Measurements from ENCODE around the gene ETAA1.

The ETAA1 gene

GRCh38 chr2:67397143-67397986, at the start of gene ETAA1:
Gene ETAA1 (plus strand): TSS chr2:67397333. CDS start chr2:67397449, 116 bp downstream.
- Histone ChIP-seq H3K4me1 (ENCODE audit: insufficient read depth, low read length) (peaks cover 22% of the 10 kb centered on the region; the same call in 1 of the 2 replicates), H3K9ac (ENCODE audit: low read depth, low read length) (peak within 1 kb of the TSS; percentile 99), H3K9me3 (ENCODE audit: control insufficient read depth, insufficient read depth, low read length) (no peaks in the 10 kb centered on the region), H3K36me3 (ENCODE audit: insufficient read depth, low read length) (no peaks in the 10 kb centered on the region)

GRCh38 chr2:67366832-67367412, 30.2 kb upstream of the ETAA1 start:
- H3K9me3 ChIP-seq (ENCODE audit: control insufficient read depth, insufficient read depth, low read length), result peaks cover 6% of the 10 kb centered on the region

GRCh38 chr2:67374481-67374880, 22.7 kb upstream of the ETAA1 start:
- Histone ChIP-seq H3K9ac (ENCODE audit: low read depth, low read length) (no peak overlapping the region), H3K9me3 (ENCODE audit: control insufficient read depth, insufficient read depth, low read length) (no peaks in the 10 kb centered on the region), H3K36me3 (ENCODE audit: insufficient read depth, low read length) (no peaks in the 10 kb centered on the region), H3K4me1 (ENCODE audit: insufficient read depth, low read length) (no peaks in the 10 kb centered on the region)

More at GRCh38 chr2:67366832-67367412, 30.2 kb upstream of the ETAA1 start:
- H3K9ac ChIP-seq (ENCODE audit: low read depth, low read length), result no peak overlapping the region
- no peaks in the 10 kb centered on the region for H3K4me1 ChIP-seq (ENCODE audit: insufficient read depth, low read length)
- H3K36me3 ChIP-seq (ENCODE audit: insufficient read depth, low read length), result no peaks in the 10 kb centered on the region

- Histone ChIP-seq H3K4me1 (ENCODE audit: insufficient read depth, low read length) (no peaks in the 10 kb centered on the region), H3K36me3 (ENCODE audit: insufficient read depth, low read length) (no peaks in the 10 kb centered on the region), H3K9me3 (ENCODE audit: control insufficient read depth, insufficient read depth, low read length) (no peaks in the 10 kb centered on the region), H3K9ac (ENCODE audit: low read depth, low read length) (no peak overlapping the region)
Measured at GRCh38 chr2:67374949-67375348, 22.2 kb upstream of the ETAA1 start.

GRCh38 chr2:67378555-67378954, 18.6 kb upstream of the ETAA1 start:
- Histone ChIP-seq H3K4me1 (ENCODE audit: insufficient read depth, low read length) (no peaks in the 10 kb centered on the region), H3K9me3 (ENCODE audit: control insufficient read depth, insufficient read depth, low read length) (no peaks in the 10 kb centered on the region), H3K9ac (ENCODE audit: low read depth, low read length) (no peak overlapping the region), H3K36me3 (ENCODE audit: insufficient read depth, low read length) (no peaks in the 10 kb centered on the region)

- no peaks in the 10 kb centered on the region for H3K4me1 ChIP-seq (ENCODE audit: insufficient read depth, low read length)
- no peak overlapping the region for H3K9ac ChIP-seq (ENCODE audit: low read depth, low read length)
- no peaks in the 10 kb centered on the region for H3K9me3 ChIP-seq (ENCODE audit: control insufficient read depth, insufficient read depth, low read length)
- no peaks in the 10 kb centered on the region for H3K36me3 ChIP-seq (ENCODE audit: insufficient read depth, low read length)
Measured at GRCh38 chr2:67379048-67379447, 18.1 kb upstream of the ETAA1 start.

- Histone ChIP-seq H3K9ac (ENCODE audit: low read depth, low read length) (no peak overlapping the region), H3K9me3 (ENCODE audit: control insufficient read depth, insufficient read depth, low read length) (peaks cover 3% of the 10 kb centered on the region; the same call in 1 of the 2 replicates), H3K4me1 (ENCODE audit: insufficient read depth, low read length) (peaks cover 10% of the 10 kb centered on the region; the same call in 1 of the 2 replicates), H3K36me3 (ENCODE audit: insufficient read depth, low read length) (no peaks in the 10 kb centered on the region)
Measured at GRCh38 chr2:67384123-67384822, 12.9 kb upstream of the ETAA1 start.

- H3K9me3 ChIP-seq (ENCODE audit: control insufficient read depth, insufficient read depth, low read length), result peaks cover 3% of the 10 kb centered on the region; the same call in 1 of the 2 replicates
- no peaks in the 10 kb centered on the region for H3K36me3 ChIP-seq (ENCODE audit: insufficient read depth, low read length)
- peaks cover 29% of the 10 kb centered on the region for H3K4me1 ChIP-seq (ENCODE audit: insufficient read depth, low read length)
- no peak overlapping the region for H3K9ac ChIP-seq (ENCODE audit: low read depth, low read length)
Measured at GRCh38 chr2:67388680-67389079, 8.5 kb upstream of the ETAA1 start.

- peaks cover 3% of the 10 kb centered on the region; the same call in 1 of the 2 replicates for H3K9me3 ChIP-seq (ENCODE audit: control insufficient read depth, insufficient read depth, low read length)
- no peak overlapping the region for H3K9ac ChIP-seq (ENCODE audit: low read depth, low read length)
- no peaks in the 10 kb centered on the region for H3K36me3 ChIP-seq (ENCODE audit: insufficient read depth, low read length)
- H3K4me1 ChIP-seq (ENCODE audit: insufficient read depth, low read length), result peaks cover 29% of the 10 kb centered on the region
Measured at GRCh38 chr2:67389286-67389685, 7.8 kb upstream of the ETAA1 start.

- H3K9ac ChIP-seq (ENCODE audit: low read depth, low read length), result no peak overlapping the region
Measured at GRCh38 chr2:67389788-67390187, 7.3 kb upstream of the ETAA1 start.

GRCh38 chr2:67393237-67393636, 3.9 kb upstream of the ETAA1 start:
- Histone ChIP-seq H3K9me3 (ENCODE audit: control insufficient read depth, insufficient read depth, low read length) (no peaks in the 10 kb centered on the region), H3K9ac (ENCODE audit: low read depth, low read length) (no peak overlapping the region), H3K4me1 (ENCODE audit: insufficient read depth, low read length) (peaks cover 36% of the 10 kb centered on the region), H3K36me3 (ENCODE audit: insufficient read depth, low read length) (no peaks in the 10 kb centered on the region)

More at GRCh38 chr2:67389788-67390187, 7.3 kb upstream of the ETAA1 start:
- H3K4me1 ChIP-seq (ENCODE audit: insufficient read depth, low read length), result peaks cover 34% of the 10 kb centered on the region
- H3K9me3 ChIP-seq (ENCODE audit: control insufficient read depth, insufficient read depth, low read length), result peaks cover 3% of the 10 kb centered on the region; the same call in 1 of the 2 replicates
- H3K36me3 ChIP-seq (ENCODE audit: insufficient read depth, low read length), result no peaks in the 10 kb centered on the region

GRCh38 chr2:67394734-67395133, 2.4 kb upstream of the ETAA1 start:
- H3K4me1 ChIP-seq (ENCODE audit: insufficient read depth, low read length), result peaks cover 30% of the 10 kb centered on the region
- H3K9ac ChIP-seq (ENCODE audit: low read depth, low read length), result no peak overlapping the region
- no peaks in the 10 kb centered on the region for H3K9me3 ChIP-seq (ENCODE audit: control insufficient read depth, insufficient read depth, low read length)
- no peaks in the 10 kb centered on the region for H3K36me3 ChIP-seq (ENCODE audit: insufficient read depth, low read length)

- Histone ChIP-seq H3K9ac (ENCODE audit: low read depth, low read length) (peak overlapping the region; percentile 99), H3K9me3 (ENCODE audit: control insufficient read depth, insufficient read depth, low read length) (no peaks in the 10 kb centered on the region), H3K4me1 (ENCODE audit: insufficient read depth, low read length) (peaks cover 22% of the 10 kb centered on the region; the same call in 1 of the 2 replicates), H3K36me3 (ENCODE audit: insufficient read depth, low read length) (peaks cover 5% of the 10 kb centered on the region; the same call in 1 of the 2 replicates)
Measured at GRCh38 chr2:67399144-67399543, 2.0 kb downstream of the ETAA1 start.

GRCh38 chr2:67399831-67400489, 2.8 kb downstream of the ETAA1 start:
- no peak overlapping the region for H3K9ac ChIP-seq (ENCODE audit: low read depth, low read length)
- peaks cover 17% of the 10 kb centered on the region; the same call in 1 of the 2 replicates for H3K4me1 ChIP-seq (ENCODE audit: insufficient read depth, low read length)
- peaks cover 5% of the 10 kb centered on the region; the same call in 1 of the 2 replicates for H3K36me3 ChIP-seq (ENCODE audit: insufficient read depth, low read length)
- H3K9me3 ChIP-seq (ENCODE audit: control insufficient read depth, insufficient read depth, low read length), result no peaks in the 10 kb centered on the region
